ENCODE measurements around the gene RAB7B.
"Not testable (repeated sequence)": the region's sequence is repeated elsewhere in the genome, so short reads cannot be mapped to it uniquely, and the experiment has no call there.

The RAB7B gene

GRCh38 chr1:206002871-206003801 lies at the start of gene RAB7B:
Gene RAB7B (minus strand): TSS chr1:206003395. CDS start chr1:205994135, 9,260 bp downstream.
- in situ Hi-C loops (cut with HindIII; ENCODE audit: low sequenced_read_pairs), result no loop called here

DNA sequence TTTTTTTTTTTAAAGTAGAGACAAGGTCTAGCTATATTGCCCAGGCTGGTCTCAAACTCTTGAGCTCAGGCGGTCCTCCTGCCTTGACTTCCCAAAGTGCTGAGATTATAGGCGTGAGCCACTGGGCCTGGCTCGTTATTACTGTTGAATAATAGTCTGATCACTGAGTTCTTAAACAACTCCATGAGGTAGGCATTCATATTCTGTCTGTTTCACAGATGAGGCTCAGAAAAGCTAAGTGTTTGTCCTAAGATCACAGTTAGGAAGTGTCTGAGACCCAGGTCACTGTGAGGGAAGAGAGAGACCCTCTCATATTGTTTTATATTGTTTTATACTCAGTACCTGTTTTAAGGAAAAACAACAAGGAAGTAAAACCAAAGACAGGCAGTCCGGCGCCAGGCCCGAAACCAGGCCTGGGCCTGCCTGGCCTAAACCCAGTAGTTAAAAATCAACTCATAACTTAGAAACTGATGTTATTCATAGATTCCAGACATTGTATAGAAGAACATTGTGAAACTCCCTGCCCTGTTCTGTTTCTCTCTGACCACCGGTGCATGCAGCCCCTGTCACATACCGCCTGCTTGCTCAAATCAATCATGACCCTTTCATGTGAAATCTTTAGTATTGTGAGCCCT lies 49.2 kb upstream of the RAB7B start:
- in situ Hi-C loops (cut with HindIII; ENCODE audit: low sequenced_read_pairs), result not testable (repeated sequence)

DNA sequence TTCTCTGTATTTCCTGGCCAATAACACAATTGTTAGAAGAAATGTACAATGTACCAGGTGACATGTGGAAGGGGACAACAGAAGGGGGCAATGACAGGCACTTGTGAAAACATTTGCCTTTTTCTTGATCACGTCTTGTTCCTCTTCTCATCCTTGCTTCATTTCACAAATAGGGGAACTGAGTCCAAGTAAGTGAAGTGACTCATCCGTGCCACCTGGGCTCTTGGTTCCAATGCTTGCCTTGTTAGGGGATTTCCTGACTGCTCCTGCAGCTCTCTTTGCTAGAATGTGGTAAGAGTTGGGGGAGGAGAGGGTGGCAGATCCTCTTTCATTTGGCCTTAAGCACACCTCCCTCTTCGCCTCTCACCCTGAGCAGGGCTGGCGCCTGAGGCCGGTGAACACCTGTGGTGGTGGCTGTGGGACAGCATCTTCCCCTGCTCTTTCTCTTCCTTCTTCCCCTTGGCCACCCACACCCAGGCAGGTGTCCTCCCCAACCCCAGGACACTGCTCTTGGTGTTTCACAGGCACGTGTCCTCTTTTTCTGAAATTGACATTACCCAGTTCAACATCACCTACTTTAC lies 47.5 kb upstream of the RAB7B start:
- in situ Hi-C loops (cut with HindIII; ENCODE audit: low sequenced_read_pairs), result no loop called here

DNA sequence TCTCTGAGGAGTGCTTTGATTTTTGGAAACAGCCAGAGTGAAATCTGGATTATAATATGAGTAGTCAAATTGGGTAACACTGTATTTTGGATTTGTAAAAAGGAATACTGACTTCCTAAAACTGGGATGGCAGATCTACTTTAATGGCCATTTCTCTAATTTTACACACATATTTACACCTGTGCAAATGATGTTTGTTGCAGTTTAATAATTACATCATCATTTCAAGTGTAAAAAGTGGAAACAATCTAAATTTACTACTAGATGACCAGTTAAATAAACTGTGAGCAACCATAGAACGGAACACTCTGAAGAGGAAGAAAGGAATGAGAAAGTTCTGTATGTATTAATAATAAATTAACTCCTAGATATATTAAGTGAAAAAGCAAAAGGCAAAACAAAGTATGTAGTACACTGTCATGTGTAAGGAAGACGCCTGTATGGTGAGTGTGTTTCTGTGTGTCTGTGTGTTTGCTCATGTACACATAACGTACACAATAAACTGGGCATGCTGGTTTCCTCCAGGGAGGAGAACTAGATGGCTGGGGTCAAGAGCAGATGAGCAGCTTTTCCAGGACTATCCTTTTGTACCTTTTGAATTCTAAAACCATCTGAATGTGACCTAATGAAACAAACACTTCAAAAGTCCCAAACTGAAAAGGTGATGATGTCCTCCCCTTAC lies 46.9 kb upstream of the RAB7B start:
- in situ Hi-C loops (cut with HindIII; ENCODE audit: low sequenced_read_pairs), result no loop called here

GRCh38 chr1:206049293-206049692 lies 46.1 kb upstream of the RAB7B start:
- in situ Hi-C loops (cut with HindIII; ENCODE audit: low sequenced_read_pairs), result no loop called here

- in situ Hi-C loops (cut with HindIII; ENCODE audit: low sequenced_read_pairs), result no loop called here
Observed at GRCh38 chr1:206048582-206048981, 45.4 kb upstream of the RAB7B start.

GRCh38 chr1:206047271-206047670 lies 44.1 kb upstream of the RAB7B start:
- in situ Hi-C loops (cut with HindIII; ENCODE audit: low sequenced_read_pairs), result no loop called here

GRCh38 chr1:206041640-206042039 lies 38.4 kb upstream of the RAB7B start:
- in situ Hi-C loops (cut with HindIII; ENCODE audit: low sequenced_read_pairs), result no loop called here

GRCh38 chr1:206040328-206040727 lies 37.1 kb upstream of the RAB7B start:
- in situ Hi-C loops (cut with HindIII; ENCODE audit: low sequenced_read_pairs), result no loop called here

GRCh38 chr1:206039046-206039973 lies 36.1 kb upstream of the RAB7B start:
- in situ Hi-C loops (cut with HindIII; ENCODE audit: low sequenced_read_pairs), result no loop called here

DNA sequence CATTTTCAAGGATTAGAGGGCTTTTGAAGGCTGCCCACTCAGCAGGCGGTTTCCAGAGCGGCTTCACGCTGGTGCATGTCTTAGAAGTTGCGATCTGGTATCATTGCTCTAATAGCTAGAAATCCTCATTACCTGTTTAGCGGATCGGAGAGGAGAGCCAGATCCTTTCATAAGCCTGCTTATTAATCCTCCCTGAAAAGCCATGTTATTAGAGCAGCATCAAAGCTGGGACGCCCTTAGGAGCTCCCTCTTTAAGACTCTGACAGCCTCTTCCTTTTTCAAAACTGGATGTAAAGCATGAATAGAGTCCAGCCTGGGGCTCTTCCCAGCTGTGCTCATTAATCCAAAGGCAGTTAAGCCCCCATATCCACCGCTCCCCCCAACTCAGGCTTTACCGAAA lies 34.4 kb upstream of the RAB7B start:
- in situ Hi-C loops (cut with HindIII; ENCODE audit: low sequenced_read_pairs), result no loop called here

DNA sequence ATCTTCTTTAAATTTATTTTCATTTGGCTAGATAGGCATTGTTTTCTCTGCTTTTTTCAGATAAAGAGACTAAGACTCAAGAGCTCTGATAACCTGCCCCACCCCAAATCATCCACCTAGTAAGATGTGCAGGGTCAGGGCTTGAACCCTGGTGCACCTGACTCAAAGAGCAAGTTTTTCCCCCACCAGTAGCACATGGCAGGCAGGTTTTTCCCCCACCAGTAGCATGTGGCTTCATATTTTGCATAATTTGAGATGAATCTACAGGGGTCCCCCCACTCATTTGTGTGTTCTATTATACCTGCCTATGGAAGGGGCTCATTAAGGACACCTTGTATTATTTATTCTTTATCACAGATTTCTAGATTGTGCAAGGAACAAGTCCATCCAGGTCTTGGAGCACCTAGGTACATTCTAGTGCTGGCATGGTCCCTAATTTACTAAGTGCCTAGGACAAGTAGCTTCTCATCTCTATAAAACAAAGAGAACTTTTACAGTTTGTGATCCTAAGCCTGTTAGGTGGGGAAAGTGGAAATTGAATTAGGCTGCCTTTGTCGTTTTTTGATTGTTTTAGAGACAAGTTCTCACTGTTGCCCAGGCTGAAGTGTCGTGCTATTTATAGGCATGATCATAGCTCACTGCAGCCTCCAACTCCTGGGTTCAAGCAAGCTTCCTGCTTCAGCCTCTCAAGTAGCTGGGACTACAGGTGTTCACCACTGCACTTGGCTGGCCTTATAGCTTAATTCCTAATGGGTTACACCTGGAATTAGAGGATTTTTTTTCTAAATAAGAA lies 33.7 kb upstream of the RAB7B start:
- in situ Hi-C loops (cut with HindIII; ENCODE audit: low sequenced_read_pairs), result no loop called here

DNA sequence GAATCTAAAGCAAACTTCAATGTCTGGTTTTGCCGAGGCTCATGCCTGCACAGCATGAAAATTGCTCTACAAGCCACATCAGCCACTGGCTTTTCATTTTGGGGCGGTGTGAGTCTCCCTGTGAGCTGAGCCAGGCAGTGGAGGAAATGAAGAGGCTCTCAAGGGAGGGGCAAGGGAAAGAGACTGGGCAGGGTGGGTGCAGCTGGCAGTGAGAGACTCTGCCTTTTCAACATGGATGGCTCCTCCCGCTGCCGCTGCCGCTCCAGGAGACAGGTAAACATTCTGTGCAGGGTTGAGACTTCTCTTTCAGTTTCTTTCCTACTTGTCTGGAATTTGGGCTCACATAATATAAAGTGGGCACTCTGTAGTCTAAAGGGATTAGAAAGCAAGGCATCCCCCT lies 31.8 kb upstream of the RAB7B start:
- in situ Hi-C loops (cut with HindIII; ENCODE audit: low sequenced_read_pairs), result no loop called here

DNA sequence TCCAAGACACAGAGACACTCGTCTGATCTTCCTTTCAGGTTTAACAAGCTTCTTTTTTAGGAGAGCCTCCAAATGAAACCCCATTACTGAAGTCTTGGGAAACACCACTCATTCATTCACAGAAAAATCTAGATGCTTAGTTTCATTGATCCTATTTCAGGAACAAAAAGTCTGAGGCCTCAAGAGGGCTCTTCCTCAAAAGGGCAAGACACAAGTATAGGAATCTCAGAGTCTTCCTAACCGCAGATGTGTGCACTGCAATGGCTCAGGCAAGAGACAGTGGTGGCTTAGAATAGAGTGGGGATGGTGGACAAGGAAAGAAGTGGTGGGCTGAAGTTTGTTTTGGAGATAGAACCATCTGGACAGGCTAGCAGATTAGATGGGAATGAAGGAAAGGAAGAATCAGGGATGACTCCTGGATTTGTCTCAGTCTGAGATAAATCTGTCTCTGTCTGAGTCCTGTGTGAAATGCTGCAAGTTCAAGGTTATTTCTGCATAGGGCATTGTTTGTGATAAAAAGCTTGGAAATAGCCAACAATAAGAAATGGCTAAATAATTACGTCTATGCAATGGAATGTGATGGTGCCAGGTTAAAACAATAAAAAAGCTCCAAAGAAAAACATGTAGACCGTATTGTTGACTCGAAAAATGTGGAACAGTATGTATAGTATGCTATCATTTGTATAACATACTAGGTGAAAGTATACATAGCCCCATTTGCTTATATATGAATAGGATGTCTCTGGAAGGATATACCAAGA lies 29.4 kb upstream of the RAB7B start:
- in situ Hi-C loops (cut with HindIII; ENCODE audit: low sequenced_read_pairs), result loop anchor here (5.0 kb wide), 1 partner anchor 80 kb away; no protein-coding TSS in a partner anchor

DNA sequence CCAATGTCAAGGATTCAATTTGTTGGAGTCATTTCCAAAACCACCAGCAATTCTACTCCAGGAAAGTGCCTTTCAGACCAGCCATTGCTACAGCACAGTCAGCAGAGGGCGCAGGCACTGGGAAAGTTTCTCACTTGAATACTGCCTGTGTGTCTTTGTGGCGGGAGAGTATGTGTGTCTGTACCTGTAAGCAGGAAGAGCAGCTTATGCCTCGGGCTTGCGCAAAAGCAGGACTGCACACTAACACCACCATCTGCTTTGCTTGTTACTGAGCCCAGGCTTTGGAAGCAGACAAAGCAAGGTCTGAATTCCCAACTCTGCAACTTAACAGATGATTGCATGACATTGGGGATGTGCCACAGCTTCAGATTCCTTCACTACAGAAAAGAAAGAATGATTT lies 27.5 kb upstream of the RAB7B start:
- in situ Hi-C loops (cut with HindIII; ENCODE audit: low sequenced_read_pairs), result loop anchor here (5.0 kb wide), 1 partner anchor 82 kb away; no protein-coding TSS in a partner anchor

DNA sequence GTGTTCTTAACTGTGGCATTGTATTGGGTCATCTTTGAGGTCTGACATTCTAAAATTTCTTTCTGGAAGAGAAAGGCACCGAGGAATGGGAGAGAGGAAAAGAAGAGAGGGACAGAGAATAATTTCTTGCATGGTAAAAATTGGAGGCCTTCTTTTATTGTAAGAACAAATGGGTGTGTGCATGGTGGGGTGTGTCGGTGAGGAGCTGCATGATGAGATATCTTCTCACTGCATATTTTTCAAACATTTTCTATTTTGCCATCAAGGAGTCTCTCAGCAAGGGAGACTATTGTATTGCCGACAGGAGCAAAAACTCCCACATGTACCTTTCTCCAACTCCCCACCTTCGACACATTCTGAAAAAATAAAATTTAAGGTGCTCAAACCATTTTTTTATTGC lies 27.0 kb upstream of the RAB7B start:
- in situ Hi-C loops (cut with HindIII; ENCODE audit: low sequenced_read_pairs), result loop anchor here (5.0 kb wide), 1 partner anchor 82 kb away; no protein-coding TSS in a partner anchor

DNA sequence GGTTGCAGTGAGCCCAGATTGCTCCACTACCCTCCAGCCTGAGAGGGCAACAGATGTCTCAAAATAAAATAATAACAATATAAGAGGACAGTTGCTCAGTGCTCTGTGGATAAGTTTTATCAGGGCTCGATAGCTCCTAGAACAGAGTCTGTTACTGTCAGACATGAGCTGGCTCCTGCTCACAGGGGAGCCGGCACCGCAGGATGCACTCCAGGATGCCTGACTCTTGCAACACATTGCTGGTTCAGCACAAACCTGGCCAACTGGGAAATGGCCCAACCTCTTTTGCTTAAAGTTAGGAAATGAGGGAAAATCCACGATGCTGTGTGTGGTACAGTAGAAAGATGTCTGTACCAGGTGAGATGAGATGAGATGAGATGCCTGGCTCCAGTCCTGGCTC lies 26.3 kb upstream of the RAB7B start:
- in situ Hi-C loops (cut with HindIII; ENCODE audit: low sequenced_read_pairs), result no loop called here

DNA sequence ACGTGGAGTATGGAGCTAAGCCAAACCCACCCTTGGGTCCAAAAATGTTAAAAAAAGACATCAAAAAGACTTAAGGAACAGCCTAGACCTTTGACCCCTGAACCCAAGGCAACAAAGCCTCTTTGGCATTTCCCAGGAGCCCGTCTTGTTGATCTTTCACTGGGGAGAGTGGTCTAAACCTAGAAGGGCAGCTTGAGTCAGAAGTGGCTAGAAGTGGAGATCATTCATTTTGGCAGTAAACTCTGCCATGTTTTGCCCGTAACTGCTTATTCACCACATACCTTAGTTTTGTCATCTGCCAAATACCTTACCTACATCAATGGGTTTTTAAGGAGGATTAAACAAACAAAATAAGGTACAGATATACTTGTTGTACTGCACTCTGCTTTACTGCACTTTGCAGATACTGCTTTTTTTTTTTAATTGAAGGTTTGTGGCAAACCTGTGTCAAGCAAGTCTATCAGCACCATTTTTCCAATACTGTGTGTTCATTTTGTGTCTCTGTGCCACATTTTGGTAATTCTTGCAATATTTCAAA lies 22.2 kb upstream of the RAB7B start:
- in situ Hi-C loops (cut with HindIII; ENCODE audit: low sequenced_read_pairs), result no loop called here

Data from DLD1 (cell line).